D721Med (cell line): ENCODE data around the gene ATRNL1.
"Not testable (repeated sequence)": the region's sequence is repeated elsewhere in the genome, so short reads cannot be mapped to it uniquely, and the experiment has no call there.

Experiments used
- DNase-seq: peaks from one replicate; pipeline ENCODE4 v3.0.0; 2011; ENCODE audit warnings: low spot score; ENCODE audit not compliant: insufficient read length
- FAIRE-seq: peaks from 2 replicates; lab custom pipeline; 2011; peaks lifted over from hg19 to GRCh38; lab: Jason Lieb, UNC
- CTCF ChIP-seq: IDR thresholded peaks from 2 replicates; pipeline ENCODE4 v1.5.1; 2012; ENCODE audit warnings: mild to moderate bottlenecking, control low read depth; ENCODE audit not compliant: insufficient read depth; ENCODE audit errors: missing control alignments

ATRNL1 gene

GRCh38 chr10:115209133-115209532, 116.0 kb downstream of the ATRNL1 start:
- FAIRE-seq (no peak), DNase-seq (no peak)
- TF ChIP-seq CTCF: no peak

GRCh38 chr10:115214829-115215228, 121.7 kb downstream of the ATRNL1 start:
- FAIRE-seq: no peak
- DNase-seq: no peak
- TF ChIP-seq CTCF: no peak

GRCh38 chr10:115219203-115219602, 126.0 kb downstream of the ATRNL1 start:
- FAIRE-seq (no peak), DNase-seq (no peak)
- TF ChIP-seq CTCF: no peak

- DNase-seq (no peak), FAIRE-seq (no peak)
- TF ChIP-seq CTCF: no peak
Measured at GRCh38 chr10:115222039-115222438, 128.9 kb downstream of the ATRNL1 start.

GRCh38 chr10:115239761-115240160, 146.6 kb downstream of the ATRNL1 start:
- TF ChIP-seq CTCF: no peak
- no peak for DNase-seq
- no peak for FAIRE-seq

GRCh38 chr10:115250784-115251183, 157.6 kb downstream of the ATRNL1 start:
- DNase-seq (no peak), FAIRE-seq (no peak)
- no peak for TF ChIP-seq CTCF

GRCh38 chr10:115253765-115254164, 160.6 kb downstream of the ATRNL1 start:
- not testable (repeated sequence) for DNase-seq, FAIRE-seq

- TF ChIP-seq CTCF: no peak
- FAIRE-seq (no peak), DNase-seq (no peak)
Measured at GRCh38 chr10:115272482-115272881, 179.3 kb downstream of the ATRNL1 start.
